HFF-Myc (cell line): ENCODE data around the gene CCDC9.
A peak's percentile ranks its signal among the peaks of the same experiment; 100 is the strongest.

Source experiments
- DNase-seq: peaks from one replicate; pipeline ENCODE4 v3.0.0-alpha.2; 2011; ENCODE audit warnings: low read depth; ENCODE audit errors: extremely low read depth
- H3K4me3 ChIP-seq: replicated peaks from 2 replicates; pipeline ENCODE4 v1.5.1; 2011; ENCODE audit warnings: low read depth, mild to moderate bottlenecking, control low read depth, low read length
- CTCF ChIP-seq: IDR thresholded peaks from 2 replicates; pipeline ENCODE4 v1.5.1; 2012; ENCODE audit warnings: mild to moderate bottlenecking, low read depth, low read length, control low read depth; ENCODE audit errors: missing control alignments

Gene CCDC9

GRCh38 chr19:47228937-47229675, 27.2 kb upstream of the CCDC9 start:
- TF ChIP-seq CTCF, result no peak
- peak overlapping the region; percentile 100 for H3K4me3 ChIP-seq
- no peak for DNase-seq

GRCh38 chr19:47229676-47230053, 26.7 kb upstream of the CCDC9 start:
- DNase-seq, result no peak
- TF ChIP-seq CTCF, result no peak
- peak overlapping the region; percentile 100 for H3K4me3 ChIP-seq

- peak overlapping the region; percentile 100 for H3K4me3 ChIP-seq
- peak; percentile 58 for TF ChIP-seq CTCF
- no peak for DNase-seq
Measured at GRCh38 chr19:47230054-47230920, 26.0 kb upstream of the CCDC9 start.

- H3K4me3 ChIP-seq, result peak within 1 kb of the TSS; percentile 100
- DNase-seq, result no peak
- TF ChIP-seq CTCF, result no peak
Measured at GRCh38 chr19:47230921-47231214, 25.5 kb upstream of the CCDC9 start, which contains the start of gene BBC3. Gene BBC3, minus strand, starts transcription at chr19:47231199. Its CDS starts 2,768 bp downstream, at chr19:47228431.

- peak overlapping the region; percentile 70 for H3K4me3 ChIP-seq
- DNase-seq, result peak; percentile 66
- no peak for TF ChIP-seq CTCF
Measured at GRCh38 chr19:47231215-47232054, 24.9 kb upstream of the CCDC9 start.

- peak overlapping the region; percentile 70 for H3K4me3 ChIP-seq
- peak; percentile 72 for DNase-seq
- TF ChIP-seq CTCF, result no peak
Measured at GRCh38 chr19:47232422-47233211, 23.7 kb upstream of the CCDC9 start.
